Measurements from ENCODE around the gene METTL27. TPM values are rescaled to one million over a fixed set of nuclear protein-coding genes. Genes with fewer than 3 reads are reported as not detected.

METTL27 gene
- total RNA-seq, 1 experiment from 2014 or later, result 4.3 TPM

- ATAC-seq, result peak; percentile 14
- Mint-ChIP-seq H3K4me3 (peak within 1 kb of the TSS; percentile 74), H3K4me1 (peaks cover 74% of the 10 kb centered on the region), H3K9me3 (no peaks in the 10 kb centered on the region), H3K27ac (peak within 1 kb of the TSS; percentile 99), H3K27me3 (ENCODE audit: low read depth) (peaks cover 1% of the 10 kb centered on the region), H3K36me3 (peaks cover 5% of the 10 kb centered on the region)
- ChIA-PET POLR2A (interaction anchor here (0.6 to 5.7 kb wide), 6 partner anchors 11 to 90 kb away, joined by 3 to 91 read pairs (median 12); partner anchors contain the start of genes ABHD11 and METTL27), CTCF (interaction anchor here (1.8 to 7.9 kb wide), 2 partner anchors 11 to 20 kb away, joined by 10 to 68 read pairs; partner anchors contain the start of gene METTL27)
- peak; percentile 80 for DNase-seq (ENCODE audit: low spot score)
- TF ChIP-seq AR (CRISPR knock-in tag; IDR thresholded peaks at IDR 0.05), result no peak
- TF ChIP-seq ZNF317 (CRISPR knock-in tag; IDR thresholded peaks at IDR 0.05; ENCODE audit: borderline replicate concordance, low read depth), result no peak
- peak; percentile 51; the same call in 1 of the 2 replicates for TF ChIP-seq GABPB1 (CRISPR knock-in tag; IDR thresholded peaks at IDR 0.05)
- TF ChIP-seq ZNF396 (CRISPR knock-in tag; IDR thresholded peaks at IDR 0.05; ENCODE audit: borderline replicate concordance), result no peak
- TF ChIP-seq E2F4 (CRISPR knock-in tag; IDR thresholded peaks at IDR 0.05; ENCODE audit: borderline replicate concordance, low read depth), result no peak
- no peak for TF ChIP-seq ELF4 (CRISPR knock-in tag; IDR thresholded peaks at IDR 0.05; ENCODE audit: low read depth)
- no peak for TF ChIP-seq CREB1 (CRISPR knock-in tag; IDR thresholded peaks at IDR 0.05)
- TF ChIP-seq NR1H2 (CRISPR knock-in tag; IDR thresholded peaks at IDR 0.05), result no peak
- peak; percentile 18; the same call in 1 of the 2 replicates for TF ChIP-seq FOXP1 (CRISPR knock-in tag; IDR thresholded peaks at IDR 0.05; ENCODE audit: borderline replicate concordance)
- no peak for TF ChIP-seq ZMAT4 (CRISPR knock-in tag; IDR thresholded peaks at IDR 0.05)
- peak; percentile 41; the same call in 1 of the 2 replicates for TF ChIP-seq PRDM15 (CRISPR knock-in tag; IDR thresholded peaks at IDR 0.05)
- no peak for TF ChIP-seq ATF6 (CRISPR knock-in tag; IDR thresholded peaks at IDR 0.05)
- 0 out of 2 replicates have a peak, but pooled peaks have one; percentile 15 for TF ChIP-seq TP53 (CRISPR knock-in tag; IDR thresholded peaks at IDR 0.05)
- TF ChIP-seq SMAD3 (CRISPR knock-in tag; IDR thresholded peaks at IDR 0.05; ENCODE audit: borderline replicate concordance), result 0 out of 2 replicates have a peak, but pooled peaks have one; percentile 57
- no peak for TF ChIP-seq ZNF512 (CRISPR knock-in tag; IDR thresholded peaks at IDR 0.05; ENCODE audit: borderline replicate concordance)
- TF ChIP-seq ZNF263 (CRISPR knock-in tag; IDR thresholded peaks at IDR 0.05; ENCODE audit: low read depth), result no peak
- no peak for TF ChIP-seq PRRX2 (CRISPR knock-in tag; IDR thresholded peaks at IDR 0.05)
- no peak for TF ChIP-seq MLX (CRISPR knock-in tag; IDR thresholded peaks at IDR 0.05)
- peak; percentile 53; the same call in 1 of the 2 replicates for TF ChIP-seq ZNF121 (CRISPR knock-in tag; IDR thresholded peaks at IDR 0.05)
- peak; percentile 71; the same call in 1 of the 2 replicates for TF ChIP-seq KAT7 (CRISPR knock-in tag; IDR thresholded peaks at IDR 0.05; ENCODE audit: borderline replicate concordance)
- no peak for TF ChIP-seq ETV6 (CRISPR knock-in tag; IDR thresholded peaks at IDR 0.05)
- no peak for TF ChIP-seq E2F1 (CRISPR knock-in tag; IDR thresholded peaks at IDR 0.05)
Observed at GRCh38 chr7:73830681-73831583, 11.4 kb downstream of the METTL27 start, which contains the start of gene CLDN4. CLDN4 (plus strand) TSS chr7:73830996; CDS start chr7:73831202, 206 bp downstream.

Data from WTC11 (cell line).